CD1c-positive myeloid dendritic cell (primary cell): ENCODE results near the gene DUSP8.

Source experiments
- DNase-seq: peaks from one replicate; pipeline ENCODE4 v3.0.0-alpha.2; 2016; ENCODE audit errors: extremely low spot score

DUSP8 gene

DNA sequence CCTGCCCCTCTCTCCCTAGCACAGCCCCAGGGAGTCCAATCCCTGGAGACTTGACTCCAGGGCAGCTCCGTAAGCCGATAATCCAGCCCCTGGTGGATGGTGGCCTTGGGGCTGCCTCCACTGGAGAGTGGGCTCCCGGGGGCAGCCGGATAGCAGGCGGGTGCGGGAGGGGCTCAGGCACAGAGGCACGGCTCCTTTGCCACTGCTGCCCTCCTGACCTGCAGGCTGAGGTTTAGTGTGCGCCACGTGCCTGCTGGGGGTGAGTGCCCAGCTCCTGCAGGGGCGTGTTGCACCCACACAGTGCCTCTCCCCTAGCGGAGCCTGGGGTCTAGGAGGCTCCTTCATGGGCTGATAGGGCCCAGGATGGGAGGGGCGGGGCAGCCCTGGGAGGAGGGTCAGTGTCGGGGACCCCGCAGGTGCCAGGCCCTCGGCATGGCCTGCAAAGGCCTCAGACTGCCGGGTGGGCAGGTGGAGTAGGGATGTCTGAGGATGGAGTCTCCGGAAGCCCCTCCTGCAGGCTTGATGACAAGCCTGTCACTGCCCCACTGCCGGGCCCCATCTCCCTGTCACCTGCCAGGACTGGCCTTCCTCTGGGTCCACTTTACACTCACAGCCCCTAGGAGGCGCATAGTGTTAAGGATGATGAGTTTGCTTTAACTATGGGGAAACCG, 5.6 kb downstream of the DUSP8 start:
- no peak for DNase-seq

GRCh38 chr11:1565904-1566247, 6.2 kb downstream of the DUSP8 start:
- no peak for DNase-seq

DNA sequence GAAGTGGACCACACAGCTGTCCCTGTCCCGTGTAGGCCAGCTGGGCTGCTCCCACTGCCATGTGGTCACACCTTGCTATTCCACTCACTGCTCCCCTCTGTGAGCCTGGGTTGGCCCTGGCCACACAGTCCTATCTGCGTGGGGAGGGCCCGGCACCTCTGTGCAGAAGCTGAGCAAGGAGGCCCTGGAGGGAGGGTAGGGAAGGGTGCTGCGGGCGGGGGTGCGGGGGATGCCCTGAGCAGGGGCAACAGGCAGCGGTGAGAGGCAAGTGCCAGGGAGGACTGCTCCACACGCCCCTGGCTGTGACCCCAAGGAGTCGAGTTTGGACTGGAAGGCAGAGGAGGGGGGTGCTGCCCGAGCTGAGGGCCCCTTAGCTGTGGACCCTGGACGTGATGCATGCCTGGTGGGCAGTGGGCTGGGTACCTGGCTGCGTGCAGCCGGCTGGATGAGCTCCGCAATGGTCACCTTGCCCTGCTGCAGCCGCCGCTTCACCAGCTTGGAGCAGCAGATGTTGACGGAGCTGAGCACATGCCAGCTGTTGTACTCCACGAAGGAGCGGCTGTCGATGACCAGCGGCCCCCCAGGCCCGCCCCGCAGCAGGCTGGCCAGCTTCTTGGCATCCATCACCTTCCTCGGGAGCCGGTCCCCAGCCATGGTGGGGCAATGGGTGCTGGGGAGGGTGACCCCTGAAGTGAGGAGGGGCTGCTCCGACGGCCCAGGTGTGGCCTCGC, 6.7 kb downstream of the DUSP8 start:
- no peak for DNase-seq

GRCh38 chr11:1564535-1565172, 7.4 kb downstream of the DUSP8 start:
- peak; percentile 47 for DNase-seq

GRCh38 chr11:1563697-1564534, 8.2 kb downstream of the DUSP8 start:
- DNase-seq: no peak

- DNase-seq: no peak
These were observed 8.9 kb downstream of the DUSP8 start for GRCh38 chr11:1563149-1563638.

DNA sequence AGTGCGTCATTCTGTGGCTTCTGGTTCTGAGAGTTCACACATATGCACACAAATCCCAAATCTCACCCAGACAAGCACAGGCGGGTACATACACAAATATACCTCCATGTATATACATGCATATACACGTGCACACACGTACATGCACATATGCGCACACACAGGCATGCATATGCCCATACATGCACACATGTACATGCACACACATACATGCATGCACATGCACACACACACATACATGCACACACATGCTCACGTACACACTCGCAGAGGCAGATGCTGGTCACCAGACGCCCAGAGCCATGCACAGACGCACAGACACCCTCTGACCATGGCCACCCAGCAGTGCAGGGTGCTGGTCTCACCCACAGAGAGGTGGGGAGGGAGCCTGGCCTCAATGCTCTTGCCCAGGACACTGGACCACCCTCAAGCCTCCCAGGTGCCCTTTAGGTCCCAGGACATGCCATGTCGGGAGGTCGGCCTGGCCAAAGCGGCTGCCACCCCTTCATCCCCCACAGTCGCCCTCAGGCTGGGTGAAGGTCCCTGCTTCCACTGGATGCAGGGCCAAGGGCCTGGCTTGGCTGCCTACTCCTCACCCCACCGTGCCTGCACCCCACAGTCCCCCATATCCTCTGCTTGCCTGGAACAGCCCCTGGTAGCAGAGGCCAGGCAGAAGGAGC, 9.5 kb downstream of the DUSP8 start:
- DNase-seq: no peak

- DNase-seq: no peak
These were observed 10.1 kb downstream of the DUSP8 start for GRCh38 chr11:1561955-1562354.

GRCh38 chr11:1561266-1561665, 10.8 kb downstream of the DUSP8 start:
- DNase-seq: no peak

- DNase-seq: no peak
These were observed 11.3 kb downstream of the DUSP8 start for GRCh38 chr11:1560649-1561251.

DNA sequence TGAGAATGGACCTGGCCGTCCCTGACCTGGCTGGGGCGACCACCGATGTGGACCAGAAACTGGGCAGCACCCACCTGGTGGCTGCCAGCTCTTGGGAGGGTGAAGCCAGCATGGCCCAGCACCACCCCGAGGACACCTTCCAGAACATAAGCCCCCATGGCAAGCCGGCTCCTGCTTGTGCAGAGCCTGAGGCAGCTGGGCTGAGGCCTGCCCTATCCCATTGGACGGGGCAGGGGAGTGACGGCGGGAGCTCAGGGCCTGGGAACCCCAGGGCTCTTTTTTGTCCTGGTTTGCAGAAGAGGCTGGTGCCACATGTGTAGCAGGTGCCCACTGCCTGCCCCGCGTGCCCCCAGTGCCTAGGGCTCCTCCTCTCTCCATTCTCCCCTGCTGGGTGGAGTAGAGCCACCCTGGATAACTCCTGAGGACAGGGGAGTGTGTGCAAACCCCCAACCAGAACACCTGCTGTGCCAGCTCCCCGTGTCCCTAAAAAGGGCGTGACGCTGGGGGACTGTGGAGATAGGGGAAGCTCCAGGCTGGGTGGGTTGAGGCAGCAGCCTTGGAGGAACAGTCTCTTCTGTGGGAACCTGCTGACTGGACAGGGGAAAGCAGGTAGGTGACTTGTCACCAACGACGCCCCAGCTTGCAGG, 11.9 kb downstream of the DUSP8 start:
- DNase-seq: no peak

DNA sequence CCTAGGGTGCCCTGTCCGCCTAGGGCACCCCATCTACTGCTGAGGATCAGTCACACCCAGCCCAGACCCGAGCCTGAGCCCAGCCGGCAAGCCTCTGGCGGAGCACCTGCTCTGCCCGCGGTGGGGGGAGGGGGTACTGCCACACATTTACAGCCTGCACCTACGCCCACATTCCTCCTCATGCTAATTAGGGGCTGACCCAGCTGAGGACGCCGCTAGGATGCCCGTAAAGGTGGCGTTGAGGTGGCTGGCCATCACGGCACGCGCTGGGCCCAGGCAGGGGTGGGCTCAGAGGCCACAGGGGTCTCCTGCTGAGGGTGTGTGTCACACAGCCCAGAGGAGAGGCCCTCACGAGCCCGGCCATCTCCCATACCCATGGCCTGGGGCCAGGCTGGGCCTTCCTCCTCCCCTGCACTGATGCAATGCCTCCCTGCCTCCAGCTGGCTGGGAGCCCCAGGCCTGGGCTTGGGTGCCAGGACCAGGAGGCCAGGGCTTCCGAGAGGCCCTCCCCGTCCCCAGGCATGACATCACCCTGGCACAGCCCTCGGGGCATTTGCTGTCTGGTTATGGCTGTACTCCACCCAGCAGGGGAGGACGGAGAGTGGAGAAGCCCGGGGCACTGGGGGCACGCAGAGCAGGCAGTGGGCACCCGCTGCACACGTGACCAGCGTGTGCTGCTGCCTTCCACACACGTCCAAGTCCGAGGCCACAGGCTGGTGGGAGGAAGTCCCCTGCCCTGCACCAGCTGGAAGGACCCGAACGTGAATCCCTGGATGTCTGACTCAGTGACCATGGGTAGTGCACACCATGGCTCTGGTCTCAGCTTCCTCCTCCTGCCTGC, 12.7 kb downstream of the DUSP8 start:
- DNase-seq: no peak

DNA sequence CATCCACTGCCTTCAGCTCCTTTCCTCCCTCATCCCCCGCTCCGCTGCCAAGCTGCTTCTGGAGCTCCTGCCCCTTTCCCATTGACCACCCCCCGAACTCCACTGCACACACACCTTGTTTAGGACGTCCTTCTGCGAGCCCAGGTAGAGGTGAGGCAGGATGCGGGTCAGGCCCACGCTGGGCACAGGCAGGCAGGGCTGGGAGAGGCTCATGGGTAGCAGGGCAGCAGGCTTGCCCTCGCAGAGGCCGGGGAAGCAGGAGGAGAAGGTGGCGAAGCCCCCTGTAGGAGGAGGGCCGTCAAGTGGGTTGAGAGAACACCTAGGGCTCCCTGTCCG, 13.3 kb downstream of the DUSP8 start:
- DNase-seq: no peak

- no peak for DNase-seq
These were observed 13.9 kb downstream of the DUSP8 start for GRCh38 chr11:1557904-1558774.

- no peak for DNase-seq
These were observed 14.8 kb downstream of the DUSP8 start for GRCh38 chr11:1557051-1557884.

GRCh38 chr11:1556278-1556902, 15.7 kb downstream of the DUSP8 start:
- no peak for DNase-seq

DNA sequence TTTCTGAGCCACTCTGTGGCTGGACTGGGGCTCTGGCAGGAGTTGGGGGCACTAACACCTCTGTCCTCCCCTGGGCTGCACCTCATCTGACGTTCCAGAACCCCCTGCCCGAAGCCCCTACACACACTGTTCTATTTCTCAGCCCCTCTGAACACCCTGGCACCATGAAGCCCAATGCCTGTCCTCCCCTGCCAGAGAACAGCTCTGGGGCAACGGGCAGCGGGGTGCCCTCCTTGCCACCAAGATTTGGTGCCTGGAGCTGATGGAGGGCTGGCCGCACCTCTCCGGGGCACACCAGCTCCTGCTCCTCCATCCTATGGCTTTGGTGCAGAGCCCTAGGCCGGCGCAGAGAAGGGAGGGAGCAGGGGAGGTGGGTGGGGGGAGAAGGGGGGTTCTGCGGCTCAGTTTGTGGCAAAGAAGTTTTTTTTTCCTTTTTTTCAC, 16.3 kb downstream of the DUSP8 start:
- no peak for DNase-seq
